Nephron (organoid): ENCODE data around the gene IL19.

Experiments
- H3K27ac Mint-ChIP-seq, 3 experiments: 2 replicates each; pipeline ENCODE4 v1.8.0; 2020; ENCODE audit warnings: mixed read lengths in 3 of 3, mild to moderate bottlenecking in 2 of 3, moderate library complexity in 1 of 3
- H3K27me3 Mint-ChIP-seq: 2 replicates; pipeline ENCODE4 v1.8.0; 2021; ENCODE audit warnings: low read depth, mild to moderate bottlenecking, moderate library complexity, mixed read lengths
- H3K36me3 Mint-ChIP-seq: 2 replicates; pipeline ENCODE4 v1.8.0; 2020; ENCODE audit warnings: low read depth, mixed read lengths
- H3K4me1 Mint-ChIP-seq: 2 replicates; pipeline ENCODE4 v1.8.0; 2020; ENCODE audit warnings: mixed read lengths
- H3K4me3 Mint-ChIP-seq, 3 experiments: 2 replicates each; pipeline ENCODE4 v1.8.0; 2020; ENCODE audit warnings: mild to moderate bottlenecking in 3 of 3, mixed read lengths in 3 of 3, moderate library complexity in 2 of 3
- H3K9me3 Mint-ChIP-seq: 2 replicates; pipeline ENCODE4 v1.8.0; 2020; ENCODE audit warnings: mixed read lengths
- TF ChIP-seq, protein P1 (sequence below), 3 experiments: fragments of 200-600 bp; sonication (generic); IDR thresholded peaks; one replicate each; pipeline ENCODE4 v1.5.0; 2021; ENCODE audit warnings: antibody characterized with exemption in 3 of 3; ENCODE audit not compliant: unreplicated experiment in 3 of 3

IL19 gene

DNA sequence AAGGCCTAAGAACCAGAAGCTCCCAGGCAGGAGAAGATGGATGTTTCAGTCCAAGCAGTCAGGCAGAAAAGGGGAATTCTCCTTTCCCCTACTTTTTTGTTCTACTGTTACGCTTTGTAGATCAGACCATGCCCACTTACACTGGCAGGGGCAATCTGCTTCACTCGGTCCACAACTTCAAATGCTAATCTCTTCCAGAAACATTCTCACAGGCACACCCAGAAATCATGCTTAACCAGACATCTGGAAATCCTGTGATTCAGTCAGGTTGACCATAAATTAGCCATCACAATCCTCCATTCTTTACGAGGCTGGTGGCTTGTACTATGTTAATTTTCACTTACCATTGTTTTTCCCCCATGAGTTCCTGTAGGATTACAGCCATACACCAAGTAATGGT lies 25.5 kb downstream of the IL19 start:
- H3K27me3 Mint-ChIP-seq: peaks cover 4% of the 10 kb centered on the region
- H3K9me3 Mint-ChIP-seq: no peaks in the 10 kb centered on the region
- H3K4me3 Mint-ChIP-seq: no peak overlapping the region
- no peaks in the 10 kb centered on the region for H3K36me3 Mint-ChIP-seq
- H3K27ac Mint-ChIP-seq: no peak overlapping the region
- TF ChIP-seq, protein P1, sequence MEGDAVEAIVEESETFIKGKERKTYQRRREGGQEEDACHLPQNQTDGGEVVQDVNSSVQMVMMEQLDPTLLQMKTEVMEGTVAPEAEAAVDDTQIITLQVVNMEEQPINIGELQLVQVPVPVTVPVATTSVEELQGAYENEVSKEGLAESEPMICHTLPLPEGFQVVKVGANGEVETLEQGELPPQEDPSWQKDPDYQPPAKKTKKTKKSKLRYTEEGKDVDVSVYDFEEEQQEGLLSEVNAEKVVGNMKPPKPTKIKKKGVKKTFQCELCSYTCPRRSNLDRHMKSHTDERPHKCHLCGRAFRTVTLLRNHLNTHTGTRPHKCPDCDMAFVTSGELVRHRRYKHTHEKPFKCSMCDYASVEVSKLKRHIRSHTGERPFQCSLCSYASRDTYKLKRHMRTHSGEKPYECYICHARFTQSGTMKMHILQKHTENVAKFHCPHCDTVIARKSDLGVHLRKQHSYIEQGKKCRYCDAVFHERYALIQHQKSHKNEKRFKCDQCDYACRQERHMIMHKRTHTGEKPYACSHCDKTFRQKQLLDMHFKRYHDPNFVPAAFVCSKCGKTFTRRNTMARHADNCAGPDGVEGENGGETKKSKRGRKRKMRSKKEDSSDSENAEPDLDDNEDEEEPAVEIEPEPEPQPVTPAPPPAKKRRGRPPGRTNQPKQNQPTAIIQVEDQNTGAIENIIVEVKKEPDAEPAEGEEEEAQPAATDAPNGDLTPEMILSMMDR (IDR thresholded peaks at IDR 0.05; ENCODE audit: unreplicated experiment in 3 of 3): no peak
- H3K4me1 Mint-ChIP-seq: no peaks in the 10 kb centered on the region

DNA sequence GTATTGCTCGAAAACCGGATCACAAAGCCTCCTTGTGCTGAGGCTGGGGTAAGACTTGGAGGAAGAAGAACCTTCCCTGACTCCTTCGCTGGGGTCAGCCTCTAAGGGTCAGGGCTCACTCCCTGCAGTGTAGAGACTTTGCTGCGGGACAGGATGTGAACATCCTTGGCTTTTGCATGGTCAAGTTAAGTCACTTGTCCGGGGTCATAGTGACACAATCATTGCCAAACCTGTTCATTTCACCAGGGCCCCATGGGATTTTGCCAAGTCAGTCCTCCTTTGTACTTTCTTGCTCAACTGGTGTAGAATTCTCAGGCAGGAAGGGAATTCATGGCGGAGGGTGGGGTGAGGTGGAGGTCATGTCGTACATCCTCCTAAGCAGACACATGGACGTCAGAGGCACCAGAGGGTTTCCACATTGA lies 26.4 kb downstream of the IL19 start:
- H3K27me3 Mint-ChIP-seq: peaks cover 4% of the 10 kb centered on the region
- H3K36me3 Mint-ChIP-seq: no peaks in the 10 kb centered on the region
- no peak overlapping the region for H3K4me3 Mint-ChIP-seq
- no peak overlapping the region for H3K27ac Mint-ChIP-seq
- H3K9me3 Mint-ChIP-seq: no peaks in the 10 kb centered on the region
- no peaks in the 10 kb centered on the region for H3K4me1 Mint-ChIP-seq
- TF ChIP-seq, protein P1 (IDR thresholded peaks at IDR 0.05; ENCODE audit: unreplicated experiment in 3 of 3): no peak

DNA sequence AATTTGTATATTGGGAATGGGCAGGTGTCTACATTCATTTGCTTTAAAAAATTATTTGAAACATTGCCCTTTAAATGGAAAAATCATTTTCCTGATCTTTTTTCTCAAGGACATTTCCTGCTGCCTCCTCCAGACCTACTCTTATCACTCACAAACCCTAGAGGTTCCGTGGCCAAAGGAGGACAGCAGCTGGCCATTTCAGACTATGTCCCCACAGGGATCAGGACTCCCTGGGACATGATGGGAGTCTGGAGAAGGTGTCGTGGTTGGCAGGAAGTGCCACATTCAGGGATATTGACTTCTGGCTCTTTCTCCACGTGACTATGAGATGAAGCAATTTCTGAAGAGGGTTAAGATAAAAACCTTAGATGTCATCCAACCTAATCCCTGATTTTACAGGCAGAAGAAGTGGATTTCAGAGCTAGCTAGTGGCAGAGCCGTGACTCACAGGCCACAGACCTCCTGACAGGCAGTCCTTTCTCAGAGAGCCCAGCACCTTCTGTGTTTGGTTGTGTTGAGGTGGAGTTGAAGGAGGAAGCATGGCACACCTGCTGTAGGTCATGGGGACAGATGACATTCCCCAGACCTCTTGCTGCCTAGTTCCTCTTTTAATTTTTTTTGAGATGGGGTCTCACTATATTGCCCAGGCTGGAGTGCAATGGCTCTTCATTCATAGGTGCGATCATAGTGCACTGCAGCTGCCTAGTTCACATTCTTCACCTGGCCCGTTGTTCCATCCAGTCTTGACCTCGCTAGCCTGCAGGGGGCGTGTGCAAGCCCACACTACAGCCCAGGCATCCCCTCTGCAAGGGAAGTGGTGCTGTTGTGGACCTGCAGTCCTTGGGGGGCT lies 27.2 kb downstream of the IL19 start:
- TF ChIP-seq, protein P1 (IDR thresholded peaks at IDR 0.05; ENCODE audit: unreplicated experiment in 3 of 3): peak in 2 of 3 experiments; percentile 28 to 30
- no peak overlapping the region for H3K4me3 Mint-ChIP-seq
- H3K27ac Mint-ChIP-seq: no peak overlapping the region
- H3K36me3 Mint-ChIP-seq: no peaks in the 10 kb centered on the region
- no peaks in the 10 kb centered on the region for H3K9me3 Mint-ChIP-seq
- peaks cover 4% of the 10 kb centered on the region for H3K27me3 Mint-ChIP-seq
- H3K4me1 Mint-ChIP-seq: no peaks in the 10 kb centered on the region

DNA sequence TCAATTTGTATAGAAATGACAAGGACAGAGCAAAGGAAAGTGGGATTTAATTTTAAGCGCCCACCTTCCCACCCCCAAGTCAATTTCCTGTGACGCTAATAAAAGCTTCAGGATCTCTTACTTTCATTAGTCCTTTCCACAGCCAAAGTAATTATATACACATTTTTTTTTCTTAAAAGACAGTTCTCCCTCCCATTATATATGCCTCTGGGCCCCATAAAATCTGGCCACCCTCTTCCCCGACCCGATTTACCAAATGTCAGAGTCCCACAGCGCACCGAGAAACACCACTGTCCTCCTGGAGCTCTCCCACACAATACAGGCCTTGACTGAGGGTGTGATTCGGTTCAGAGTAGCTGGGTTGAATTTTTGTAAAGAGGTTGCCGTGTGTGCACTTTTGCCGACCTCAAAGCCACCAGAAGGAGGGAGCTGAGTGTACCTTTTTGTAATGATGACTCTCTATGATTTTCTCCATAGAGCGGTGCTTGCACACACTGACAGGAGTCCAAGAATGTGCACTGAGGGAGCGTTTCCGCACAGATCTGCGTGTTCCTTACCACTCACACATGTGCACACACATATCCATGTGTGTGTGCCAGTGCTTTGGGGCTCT lies 27.9 kb downstream of the IL19 start:
- Mint-ChIP-seq H3K4me1 (no peaks in the 10 kb centered on the region), H3K4me3 (no peak overlapping the region), H3K27me3 (peaks cover 7% of the 10 kb centered on the region), H3K27ac (no peak overlapping the region), H3K9me3 (no peaks in the 10 kb centered on the region), H3K36me3 (no peaks in the 10 kb centered on the region)
- TF ChIP-seq, protein P1 (IDR thresholded peaks at IDR 0.05; ENCODE audit: unreplicated experiment in 3 of 3): no peak

DNA sequence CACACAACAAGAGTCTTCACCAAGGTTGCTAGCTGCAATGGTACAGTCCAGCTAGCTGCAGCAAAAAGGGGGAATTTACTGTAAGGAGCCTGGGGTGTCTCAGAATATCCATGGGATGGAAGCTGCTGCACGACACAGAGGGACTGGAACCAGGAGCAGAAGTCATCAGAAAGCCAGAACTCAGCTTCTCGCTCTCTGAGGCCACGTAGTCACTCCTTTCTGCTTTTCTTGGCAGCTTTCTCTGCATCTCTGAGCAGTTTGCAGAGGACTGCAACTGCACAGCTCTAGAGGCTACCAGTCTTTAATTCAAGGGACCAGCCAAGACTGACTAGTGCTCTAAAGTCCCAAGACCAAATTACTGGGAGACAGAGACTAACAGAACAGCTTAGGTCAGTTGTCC lies 28.7 kb downstream of the IL19 start:
- H3K4me1 Mint-ChIP-seq: no peaks in the 10 kb centered on the region
- peaks cover 9% of the 10 kb centered on the region for H3K27me3 Mint-ChIP-seq
- no peaks in the 10 kb centered on the region for H3K9me3 Mint-ChIP-seq
- H3K36me3 Mint-ChIP-seq: no peaks in the 10 kb centered on the region
- no peak overlapping the region for H3K27ac Mint-ChIP-seq
- TF ChIP-seq, protein P1 (IDR thresholded peaks at IDR 0.05; ENCODE audit: unreplicated experiment in 3 of 3): no peak
- H3K4me3 Mint-ChIP-seq: no peak overlapping the region
